GM12874 (cell line): ENCODE data around the gene COL3A1.

ENCODE experiments used
- TF ChIP-seq, protein P1 (sequence below): IDR thresholded peaks from 2 replicates; pipeline ENCODE4 v1.5.1; 2011; ENCODE audit warnings: low read depth, mild to moderate bottlenecking, control low read depth, low read length, moderate library complexity; ENCODE audit not compliant: insufficient read depth

The COL3A1 gene

GRCh38 chr2:188966079-188966571, 8.0 kb upstream of the COL3A1 start:
- TF ChIP-seq, protein P1, sequence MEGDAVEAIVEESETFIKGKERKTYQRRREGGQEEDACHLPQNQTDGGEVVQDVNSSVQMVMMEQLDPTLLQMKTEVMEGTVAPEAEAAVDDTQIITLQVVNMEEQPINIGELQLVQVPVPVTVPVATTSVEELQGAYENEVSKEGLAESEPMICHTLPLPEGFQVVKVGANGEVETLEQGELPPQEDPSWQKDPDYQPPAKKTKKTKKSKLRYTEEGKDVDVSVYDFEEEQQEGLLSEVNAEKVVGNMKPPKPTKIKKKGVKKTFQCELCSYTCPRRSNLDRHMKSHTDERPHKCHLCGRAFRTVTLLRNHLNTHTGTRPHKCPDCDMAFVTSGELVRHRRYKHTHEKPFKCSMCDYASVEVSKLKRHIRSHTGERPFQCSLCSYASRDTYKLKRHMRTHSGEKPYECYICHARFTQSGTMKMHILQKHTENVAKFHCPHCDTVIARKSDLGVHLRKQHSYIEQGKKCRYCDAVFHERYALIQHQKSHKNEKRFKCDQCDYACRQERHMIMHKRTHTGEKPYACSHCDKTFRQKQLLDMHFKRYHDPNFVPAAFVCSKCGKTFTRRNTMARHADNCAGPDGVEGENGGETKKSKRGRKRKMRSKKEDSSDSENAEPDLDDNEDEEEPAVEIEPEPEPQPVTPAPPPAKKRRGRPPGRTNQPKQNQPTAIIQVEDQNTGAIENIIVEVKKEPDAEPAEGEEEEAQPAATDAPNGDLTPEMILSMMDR: no peak

- TF ChIP-seq, protein P1: no peak
Observed at GRCh38 chr2:188966728-188967440, 7.3 kb upstream of the COL3A1 start.

DNA sequence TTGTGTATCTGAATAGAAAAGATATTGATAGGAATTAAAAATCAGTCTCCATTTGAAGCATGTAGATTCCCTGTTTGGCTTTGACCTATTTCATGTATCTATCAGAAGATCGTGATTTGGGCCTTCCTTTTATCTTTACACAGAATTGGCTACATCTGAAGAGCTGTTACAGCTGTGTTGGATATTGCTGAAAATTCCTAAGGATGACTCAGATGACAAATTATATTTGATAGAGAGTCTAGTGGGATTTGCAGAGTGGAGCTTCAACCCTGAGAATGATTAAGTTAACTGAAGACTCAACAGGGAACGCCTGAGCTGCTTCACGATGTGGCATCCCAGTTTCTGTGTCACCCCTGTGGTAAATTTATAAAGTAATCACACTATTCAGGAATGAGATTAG, 4.9 kb upstream of the COL3A1 start:
- TF ChIP-seq, protein P1: no peak

DNA sequence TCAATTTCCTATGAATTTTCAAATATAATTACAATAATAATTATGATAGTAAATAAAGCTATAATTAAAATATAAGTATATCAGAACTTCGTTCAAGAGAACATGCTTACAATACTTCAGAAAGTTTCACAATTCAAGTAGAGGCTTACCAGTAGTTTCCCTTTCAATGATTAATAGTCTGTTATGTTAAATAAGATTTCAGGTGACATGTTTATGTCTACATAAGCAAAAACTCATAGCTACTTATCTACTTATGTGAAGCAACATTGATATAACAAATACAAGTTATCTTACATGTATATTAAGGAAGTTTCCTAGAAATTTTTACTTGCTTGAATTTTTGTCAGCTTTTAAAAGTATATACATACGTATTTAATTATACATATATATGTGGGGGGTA, 4.5 kb upstream of the COL3A1 start:
- TF ChIP-seq, protein P1: no peak

DNA sequence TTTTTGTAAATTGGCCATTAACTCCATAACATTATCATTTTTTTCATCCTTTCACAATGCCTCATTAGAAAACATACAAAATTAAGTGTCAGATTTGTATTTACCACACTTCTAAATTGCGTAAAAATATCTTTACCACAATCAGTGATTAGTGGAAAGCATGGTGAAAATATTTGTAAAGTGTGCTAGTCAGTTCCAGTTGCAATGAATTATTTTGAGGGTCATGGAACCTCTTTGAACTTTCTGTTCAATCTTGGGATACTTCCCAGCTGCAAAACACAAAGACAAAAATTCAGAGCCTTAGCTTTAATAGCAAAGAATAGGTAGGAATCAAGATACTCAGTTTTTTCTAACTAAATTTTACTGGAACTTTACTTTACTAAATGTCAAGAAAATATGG, 4.0 kb upstream of the COL3A1 start:
- TF ChIP-seq, protein P1: no peak

- TF ChIP-seq, protein P1: no peak
Observed at GRCh38 chr2:188971432-188971861, 2.7 kb upstream of the COL3A1 start.

DNA sequence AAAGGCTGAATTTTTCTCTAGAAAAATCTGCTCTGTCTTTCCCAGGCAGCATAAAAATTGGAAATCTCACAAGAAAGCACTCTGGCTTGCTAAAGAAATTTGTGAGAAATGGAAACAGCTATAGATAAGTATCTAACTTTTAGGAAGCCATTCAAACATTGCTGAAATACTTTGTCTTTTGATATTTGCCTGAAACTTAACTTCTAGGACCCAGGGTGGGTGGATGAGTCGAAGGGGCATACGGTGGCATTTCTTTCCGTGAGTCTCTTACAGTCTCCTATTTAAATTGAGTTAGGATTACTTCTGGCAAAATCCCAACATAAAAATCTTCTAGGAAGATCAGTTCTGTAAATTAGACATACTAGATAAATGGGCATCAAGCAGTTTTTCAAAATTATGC, 532 bp upstream of the COL3A1 start:
- TF ChIP-seq, protein P1: no peak
